GM23338 (cell line): ENCODE data around the gene RIT2. TPM values are rescaled to one million over a fixed set of nuclear protein-coding genes. Genes with fewer than 3 reads are reported as not detected.

ENCODE experiments used
- ATAC-seq: fragments of 200-7000 bp; cut with Tn5 transposase; 3 replicates; pipeline ENCODE4 v1.9.1; 2020
- DNase-seq: peaks from one replicate; pipeline ENCODE4 v3.0.0-alpha.2; 2015; ENCODE audit warnings: low spot score
- H2AFZ ChIP-seq: fragments of 200-600 bp; sonication (generic); 2 replicates; pipeline ENCODE4 v1.8.0; 2016; ENCODE audit warnings: antibody characterized with exemption, mild to moderate bottlenecking, moderate library complexity
- H3F3A ChIP-seq: fragments of 200-600 bp; sonication (generic); replicated peaks from 2 replicates; pipeline ENCODE4 v1.8.0; 2017; ENCODE audit warnings: antibody characterized with exemption, mixed run types, low read depth
- H3K27ac ChIP-seq: fragments of 200-600 bp; sonication (generic); 2 replicates; pipeline ENCODE4 v1.6.1; 2016; ENCODE audit warnings: low read depth
- H3K27me3 ChIP-seq: fragments of 200-600 bp; sonication (generic); 2 replicates; pipeline ENCODE4 v1.8.0; 2016; ENCODE audit warnings: mild to moderate bottlenecking, mixed run types, moderate library complexity; ENCODE audit not compliant: insufficient read depth
- H3K36me3 ChIP-seq: fragments of 200-600 bp; sonication (generic); 2 replicates; pipeline ENCODE4 v1.8.0; 2016; ENCODE audit warnings: mild to moderate bottlenecking; ENCODE audit not compliant: insufficient read depth
- H3K4me1 ChIP-seq: fragments of 200-600 bp; sonication (generic); 2 replicates; pipeline ENCODE4 v1.8.0; 2016; ENCODE audit warnings: mild to moderate bottlenecking, moderate library complexity; ENCODE audit not compliant: insufficient read depth
- H3K4me2 ChIP-seq: fragments of 200-600 bp; sonication (generic); 2 replicates; pipeline ENCODE4 v1.7.1; 2017; ENCODE audit warnings: mixed run types
- H3K4me3 ChIP-seq: fragments of 200-600 bp; sonication (generic); 2 replicates; pipeline ENCODE4 v1.6.1; 2016; ENCODE audit warnings: mixed run types
- H3K79me2 ChIP-seq: fragments of 200-600 bp; sonication (generic); replicated peaks from 2 replicates; pipeline ENCODE4 v1.8.0; 2017; ENCODE audit warnings: mild to moderate bottlenecking; ENCODE audit not compliant: insufficient read depth
- H3K9me2 ChIP-seq: fragments of 200-600 bp; sonication (generic); 2 replicates; pipeline ENCODE4 v1.8.0; 2017; ENCODE audit not compliant: insufficient read depth
- H4K20me1 ChIP-seq: fragments of 200-600 bp; sonication (generic); replicated peaks from 2 replicates; pipeline ENCODE4 v1.8.0; 2017; ENCODE audit warnings: mild to moderate bottlenecking; ENCODE audit not compliant: insufficient read depth
- H3K27ac Mint-ChIP-seq: 2 replicates; pipeline ENCODE4 v1.8.0; 2020; ENCODE audit warnings: inconsistent platforms, mild to moderate bottlenecking, moderate library complexity, mixed read lengths
- H3K27me3 Mint-ChIP-seq: 3 replicates; pipeline ENCODE4 v1.8.0; 2022; ENCODE audit warnings: low read depth, mild to moderate bottlenecking, moderate library complexity, mixed read lengths, inconsistent platforms; ENCODE audit not compliant: insufficient read depth, poor library complexity
- H3K36me3 Mint-ChIP-seq: 3 replicates; pipeline ENCODE4 v1.8.0; 2021; ENCODE audit warnings: low read depth, mild to moderate bottlenecking, inconsistent platforms, moderate library complexity, mixed read lengths
- H3K4me1 Mint-ChIP-seq: 3 replicates; pipeline ENCODE4 v1.8.0; 2020; ENCODE audit warnings: mild to moderate bottlenecking, inconsistent platforms, mixed read lengths
- H3K4me3 Mint-ChIP-seq: 3 replicates; pipeline ENCODE4 v1.8.0; 2021; ENCODE audit warnings: moderate library complexity, mild to moderate bottlenecking, inconsistent platforms, mixed read lengths
- H3K9me3 Mint-ChIP-seq: 3 replicates; pipeline ENCODE4 v1.8.0; 2020; ENCODE audit warnings: moderate library complexity, mild to moderate bottlenecking, inconsistent platforms, mixed read lengths
- CREB1 ChIP-seq: fragments of 250-450 bp; sonication (Bioruptor Pico); IDR thresholded peaks from 2 replicates; pipeline ENCODE4 v1.5.0; 2020; ENCODE audit warnings: low read depth, mild to moderate bottlenecking, moderate library complexity
- ETS1 ChIP-seq: IDR thresholded peaks from 2 replicates; pipeline ENCODE4 v1.6.1; 2016; ENCODE audit warnings: antibody characterized with exemption
- EZH2phosphoT487 ChIP-seq: fragments of 200-600 bp; sonication (generic); IDR thresholded peaks from one replicate; pipeline ENCODE4 v1.8.1; 2018; ENCODE audit warnings: antibody characterized with exemption; ENCODE audit not compliant: unreplicated experiment
- JUNB ChIP-seq: IDR thresholded peaks from one replicate; pipeline ENCODE4 v1.6.1; 2016; ENCODE audit warnings: antibody characterized with exemption; ENCODE audit not compliant: unreplicated experiment
- NANOG ChIP-seq: IDR thresholded peaks from 2 replicates; pipeline ENCODE4 v1.6.1; 2016; ENCODE audit warnings: antibody characterized with exemption, borderline replicate concordance
- POLR2AphosphoS5 ChIP-seq: IDR thresholded peaks from 2 replicates; pipeline ENCODE4 v1.6.1; 2016; ENCODE audit warnings: antibody characterized with exemption, low read depth
- STAT1 ChIP-seq: IDR thresholded peaks from one replicate; pipeline ENCODE4 v1.6.1; 2016; ENCODE audit warnings: antibody characterized with exemption; ENCODE audit not compliant: unreplicated experiment
- ZNF331 ChIP-seq: fragments of 250-450 bp; sonication (Bioruptor Pico); IDR thresholded peaks from 2 replicates; pipeline ENCODE4 v1.5.0; 2020; ENCODE audit warnings: low read depth, mild to moderate bottlenecking, moderate library complexity
- polyA plus RNA-seq: library from polyadenylated mRNA; unstranded; fragments of >200 nt; fragmentation: Nextera tagmentation; extraction: Ambion mirVana; gene quantifications from 2 replicates; pipeline ENCODE4 v1.2.1, GENCODE V29; 2016
- total RNA-seq: library from RNA; depleted of rRNA; stranded (reverse); fragments of >200 nt; shearing (Covaris generic); gene quantifications from 2 replicates; pipeline ENCODE4 v1.2.3, GENCODE V29; 2014
- TF ChIP-seq, protein P1 (sequence below): fragments of 250-450 bp; sonication (Bioruptor Pico); IDR thresholded peaks from 2 replicates; pipeline ENCODE4 v1.5.0; 2020; ENCODE audit warnings: mild to moderate bottlenecking, moderate library complexity
- TF ChIP-seq, protein P2 (sequence below): IDR thresholded peaks from one replicate; pipeline ENCODE4 v1.6.1; 2018; ENCODE audit warnings: antibody characterized with exemption; ENCODE audit not compliant: unreplicated experiment

The RIT2 gene
- total and polyA plus RNA-seq, 2 experiments from 2014 or later, result 1.9 to 8.8 TPM

DNA sequence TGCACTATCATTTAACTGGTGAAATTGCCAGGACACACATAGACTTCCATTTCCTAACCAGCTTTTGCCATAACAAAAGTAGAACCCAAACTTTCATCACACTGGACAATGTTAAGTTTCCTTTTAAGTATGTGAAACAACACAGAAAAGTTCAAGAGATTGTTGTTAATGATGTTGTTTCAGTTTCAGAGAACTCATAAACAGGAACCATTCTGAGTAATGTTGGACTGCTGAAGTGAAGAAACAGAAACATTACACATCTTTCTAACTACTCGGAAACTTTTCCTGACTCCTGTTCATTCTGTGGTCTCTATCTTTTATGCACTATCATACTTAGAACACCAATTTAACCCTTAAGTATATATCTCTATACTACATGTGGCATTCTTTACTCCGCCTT lies 179.2 kb downstream of the RIT2 start (continued):
- TF ChIP-seq, protein P1, sequence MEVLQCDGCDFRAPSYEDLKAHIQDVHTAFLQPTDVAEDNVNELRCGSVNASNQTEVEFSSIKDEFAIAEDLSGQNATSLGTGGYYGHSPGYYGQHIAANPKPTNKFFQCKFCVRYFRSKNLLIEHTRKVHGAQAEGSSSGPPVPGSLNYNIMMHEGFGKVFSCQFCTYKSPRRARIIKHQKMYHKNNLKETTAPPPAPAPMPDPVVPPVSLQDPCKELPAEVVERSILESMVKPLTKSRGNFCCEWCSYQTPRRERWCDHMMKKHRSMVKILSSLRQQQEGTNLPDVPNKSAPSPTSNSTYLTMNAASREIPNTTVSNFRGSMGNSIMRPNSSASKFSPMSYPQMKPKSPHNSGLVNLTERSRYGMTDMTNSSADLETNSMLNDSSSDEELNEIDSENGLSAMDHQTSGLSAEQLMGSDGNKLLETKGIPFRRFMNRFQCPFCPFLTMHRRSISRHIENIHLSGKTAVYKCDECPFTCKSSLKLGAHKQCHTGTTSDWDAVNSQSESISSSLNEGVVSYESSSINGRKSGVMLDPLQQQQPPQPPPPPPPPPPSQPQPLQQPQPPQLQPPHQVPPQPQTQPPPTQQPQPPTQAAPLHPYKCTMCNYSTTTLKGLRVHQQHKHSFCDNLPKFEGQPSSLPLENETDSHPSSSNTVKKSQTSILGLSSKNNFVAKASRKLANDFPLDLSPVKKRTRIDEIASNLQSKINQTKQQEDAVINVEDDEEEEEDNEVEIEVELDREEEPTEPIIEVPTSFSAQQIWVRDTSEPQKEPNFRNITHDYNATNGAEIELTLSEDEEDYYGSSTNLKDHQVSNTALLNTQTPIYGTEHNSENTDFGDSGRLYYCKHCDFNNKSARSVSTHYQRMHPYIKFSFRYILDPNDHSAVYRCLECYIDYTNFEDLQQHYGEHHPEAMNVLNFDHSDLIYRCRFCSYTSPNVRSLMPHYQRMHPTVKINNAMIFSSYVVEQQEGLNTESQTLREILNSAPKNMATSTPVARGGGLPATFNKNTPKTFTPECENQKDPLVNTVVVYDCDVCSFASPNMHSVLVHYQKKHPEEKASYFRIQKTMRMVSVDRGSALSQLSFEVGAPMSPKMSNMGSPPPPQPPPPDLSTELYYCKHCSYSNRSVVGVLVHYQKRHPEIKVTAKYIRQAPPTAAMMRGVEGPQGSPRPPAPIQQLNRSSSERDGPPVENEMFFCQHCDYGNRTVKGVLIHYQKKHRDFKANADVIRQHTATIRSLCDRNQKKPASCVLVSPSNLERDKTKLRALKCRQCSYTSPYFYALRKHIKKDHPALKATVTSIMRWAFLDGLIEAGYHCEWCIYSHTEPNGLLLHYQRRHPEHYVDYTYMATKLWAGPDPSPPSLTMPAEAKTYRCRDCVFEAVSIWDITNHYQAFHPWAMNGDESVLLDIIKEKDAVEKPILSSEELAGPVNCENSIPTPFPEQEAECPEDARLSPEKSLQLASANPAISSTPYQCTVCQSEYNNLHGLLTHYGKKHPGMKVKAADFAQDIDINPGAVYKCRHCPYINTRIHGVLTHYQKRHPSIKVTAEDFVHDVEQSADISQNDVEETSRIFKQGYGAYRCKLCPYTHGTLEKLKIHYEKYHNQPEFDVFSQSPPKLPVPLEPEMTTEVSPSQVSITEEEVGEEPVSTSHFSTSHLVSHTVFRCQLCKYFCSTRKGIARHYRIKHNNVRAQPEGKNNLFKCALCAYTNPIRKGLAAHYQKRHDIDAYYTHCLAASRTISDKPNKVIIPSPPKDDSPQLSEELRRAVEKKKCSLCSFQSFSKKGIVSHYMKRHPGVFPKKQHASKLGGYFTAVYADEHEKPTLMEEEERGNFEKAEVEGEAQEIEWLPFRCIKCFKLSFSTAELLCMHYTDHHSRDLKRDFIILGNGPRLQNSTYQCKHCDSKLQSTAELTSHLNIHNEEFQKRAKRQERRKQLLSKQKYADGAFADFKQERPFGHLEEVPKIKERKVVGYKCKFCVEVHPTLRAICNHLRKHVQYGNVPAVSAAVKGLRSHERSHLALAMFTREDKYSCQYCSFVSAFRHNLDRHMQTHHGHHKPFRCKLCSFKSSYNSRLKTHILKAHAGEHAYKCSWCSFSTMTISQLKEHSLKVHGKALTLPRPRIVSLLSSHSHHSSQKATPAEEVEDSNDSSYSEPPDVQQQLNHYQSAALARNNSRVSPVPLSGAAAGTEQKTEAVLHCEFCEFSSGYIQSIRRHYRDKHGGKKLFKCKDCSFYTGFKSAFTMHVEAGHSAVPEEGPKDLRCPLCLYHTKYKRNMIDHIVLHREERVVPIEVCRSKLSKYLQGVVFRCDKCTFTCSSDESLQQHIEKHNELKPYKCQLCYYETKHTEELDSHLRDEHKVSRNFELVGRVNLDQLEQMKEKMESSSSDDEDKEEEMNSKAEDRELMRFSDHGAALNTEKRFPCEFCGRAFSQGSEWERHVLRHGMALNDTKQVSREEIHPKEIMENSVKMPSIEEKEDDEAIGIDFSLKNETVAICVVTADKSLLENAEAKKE, result no peak
- TF ChIP-seq POLR2AphosphoS5 (no peak), JUNB (no peak), STAT1 (no peak), ETS1 (no peak), EZH2phosphoT487 (no peak)

- Histone ChIP-seq H3F3A (no peaks in the 10 kb centered on the region), H2AFZ (peak overlapping the region; percentile 79; the same call in 1 of the 2 replicates), H3K4me2 (no peak overlapping the region), H3K9me2 (no peaks in the 10 kb centered on the region; the same call in 1 of the 2 replicates), H4K20me1 (no peaks in the 10 kb centered on the region), H3K4me1 (no peaks in the 10 kb centered on the region), H3K27ac (no peak overlapping the region), H3K79me2 (no peaks in the 10 kb centered on the region), H3K27me3 (no peaks in the 10 kb centered on the region), H3K4me3 (no peak overlapping the region), H3K36me3 (no peaks in the 10 kb centered on the region)
- no peak for DNase-seq
- no peak overlapping the region for H3K27ac Mint-ChIP-seq
- no peaks in the 10 kb centered on the region for H3K9me3 Mint-ChIP-seq
- H3K27me3 Mint-ChIP-seq, result no peaks in the 10 kb centered on the region
- H3K4me1 Mint-ChIP-seq, result peaks cover 4% of the 10 kb centered on the region; the same call in 2 of the 3 replicates
- H3K36me3 Mint-ChIP-seq, result peaks cover 4% of the 10 kb centered on the region; the same call in 1 of the 3 replicates
- no peak for TF ChIP-seq EZH2phosphoT487
- no peak for TF ChIP-seq POLR2AphosphoS5
- no peak for TF ChIP-seq NANOG
- no peak for TF ChIP-seq ZNF331 (CRISPR knock-in tag)
- no peak for TF ChIP-seq JUNB
- TF ChIP-seq, protein P2, sequence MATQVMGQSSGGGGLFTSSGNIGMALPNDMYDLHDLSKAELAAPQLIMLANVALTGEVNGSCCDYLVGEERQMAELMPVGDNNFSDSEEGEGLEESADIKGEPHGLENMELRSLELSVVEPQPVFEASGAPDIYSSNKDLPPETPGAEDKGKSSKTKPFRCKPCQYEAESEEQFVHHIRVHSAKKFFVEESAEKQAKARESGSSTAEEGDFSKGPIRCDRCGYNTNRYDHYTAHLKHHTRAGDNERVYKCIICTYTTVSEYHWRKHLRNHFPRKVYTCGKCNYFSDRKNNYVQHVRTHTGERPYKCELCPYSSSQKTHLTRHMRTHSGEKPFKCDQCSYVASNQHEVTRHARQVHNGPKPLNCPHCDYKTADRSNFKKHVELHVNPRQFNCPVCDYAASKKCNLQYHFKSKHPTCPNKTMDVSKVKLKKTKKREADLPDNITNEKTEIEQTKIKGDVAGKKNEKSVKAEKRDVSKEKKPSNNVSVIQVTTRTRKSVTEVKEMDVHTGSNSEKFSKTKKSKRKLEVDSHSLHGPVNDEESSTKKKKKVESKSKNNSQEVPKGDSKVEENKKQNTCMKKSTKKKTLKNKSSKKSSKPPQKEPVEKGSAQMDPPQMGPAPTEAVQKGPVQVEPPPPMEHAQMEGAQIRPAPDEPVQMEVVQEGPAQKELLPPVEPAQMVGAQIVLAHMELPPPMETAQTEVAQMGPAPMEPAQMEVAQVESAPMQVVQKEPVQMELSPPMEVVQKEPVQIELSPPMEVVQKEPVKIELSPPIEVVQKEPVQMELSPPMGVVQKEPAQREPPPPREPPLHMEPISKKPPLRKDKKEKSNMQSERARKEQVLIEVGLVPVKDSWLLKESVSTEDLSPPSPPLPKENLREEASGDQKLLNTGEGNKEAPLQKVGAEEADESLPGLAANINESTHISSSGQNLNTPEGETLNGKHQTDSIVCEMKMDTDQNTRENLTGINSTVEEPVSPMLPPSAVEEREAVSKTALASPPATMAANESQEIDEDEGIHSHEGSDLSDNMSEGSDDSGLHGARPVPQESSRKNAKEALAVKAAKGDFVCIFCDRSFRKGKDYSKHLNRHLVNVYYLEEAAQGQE, result no peak
- TF ChIP-seq CREB1 (CRISPR knock-in tag), result no peak
- H3K4me3 Mint-ChIP-seq, result no peak overlapping the region
- no peak for ATAC-seq
Observed at GRCh38 chr18:42931491-42931890, 184.0 kb downstream of the RIT2 start.
